A673 (cell line): ENCODE measurements around the gene ULBP3. TPM values are rescaled to one million over a fixed set of nuclear protein-coding genes. Genes with fewer than 3 reads are reported as not detected.

Experiments
- BruUV-seq: library from RNA; stranded (reverse); fragments of 400-500 nt; replicated peaks from 2 replicates; lab custom pipeline; 2021; lab: Mats Ljungman, UMichigan
- CTCF ChIA-PET: fragments of 300-600 bp; sonication (Branson Sonifier 250); formaldehyde crosslinking; loops from one replicate; lab custom pipeline; 2022; ENCODE audit warnings: antibody characterized with exemption; lab: Charles Lee
- POLR2A ChIA-PET: fragments of 300-600 bp; sonication (Branson Sonifier 250); formaldehyde crosslinking; loops from one replicate; lab custom pipeline; 2022; ENCODE audit warnings: antibody characterized with exemption; ENCODE audit not compliant: low non-redundant PET; lab: Charles Lee
- DNase-seq: peaks from one replicate; pipeline ENCODE4 v3.0.0-alpha.2; 2015; ENCODE audit warnings: low spot score
- H3K27ac ChIP-seq: fragments of 200-600 bp; sonication (generic); 2 replicates; pipeline ENCODE4 v1.5.1; 2016; ENCODE audit warnings: mixed run types, low read depth, mild to moderate bottlenecking, mixed read lengths, antibody characterized with exemption, low read length; ENCODE audit not compliant: poor library complexity, severe bottlenecking
- H3K27me3 ChIP-seq: fragments of 200-600 bp; sonication (generic); replicated peaks from 2 replicates; pipeline ENCODE4 v1.6.1; 2017; ENCODE audit warnings: mixed run types, low read depth, mild to moderate bottlenecking, mixed read lengths, antibody characterized with exemption, low read length; ENCODE audit not compliant: insufficient read depth, poor library complexity
- H3K36me3 ChIP-seq: fragments of 200-600 bp; sonication (generic); 2 replicates; pipeline ENCODE4 v1.6.1; 2016; ENCODE audit warnings: mixed run types, mild to moderate bottlenecking, mixed read lengths, antibody characterized with exemption, low read length; ENCODE audit not compliant: insufficient read depth, poor library complexity, severe bottlenecking
- H3K4me1 ChIP-seq: fragments of 200-600 bp; sonication (generic); 2 replicates; pipeline ENCODE4 v1.6.1; 2017; ENCODE audit warnings: mixed run types, mild to moderate bottlenecking, mixed read lengths, antibody characterized with exemption, low read length; ENCODE audit not compliant: insufficient read depth, poor library complexity, severe bottlenecking
- H3K4me3 ChIP-seq: fragments of 200-600 bp; sonication (generic); 2 replicates; pipeline ENCODE4 v1.5.1; 2016; ENCODE audit warnings: low read depth, mixed run types, mild to moderate bottlenecking, mixed read lengths, low read length; ENCODE audit not compliant: poor library complexity, severe bottlenecking
- H3K9me3 ChIP-seq: fragments of 200-600 bp; sonication (generic); 2 replicates; pipeline ENCODE4 v1.6.1; 2016; ENCODE audit warnings: mixed run types, low read depth, mild to moderate bottlenecking, mixed read lengths, antibody characterized with exemption, low read length; ENCODE audit not compliant: poor library complexity, severe bottlenecking
- CTCF ChIP-seq: fragments of 300-800, 200-600 bp; sonication (generic); conservative IDR thresholded peaks from 2 replicates; pipeline ENCODE4 v1.5.1; 2017; ENCODE audit warnings: low read depth, mild to moderate bottlenecking, antibody characterized with exemption, low read length, moderate library complexity, mixed read lengths
- EZH2 ChIP-seq: fragments of 200-600 bp; sonication (generic); IDR thresholded peaks from 2 replicates; pipeline ENCODE4 v1.6.1; 2017; ENCODE audit warnings: borderline replicate concordance, low read depth, mild to moderate bottlenecking, mixed read lengths, antibody characterized with exemption, low read length; ENCODE audit not compliant: poor library complexity, severe bottlenecking
- intact Hi-C: fragments of 100-400 bp; cut with micrococcal nuclease; formaldehyde crosslinking; loops from one replicate; pipeline ENCODE4 v1.10.0; 2022; ENCODE audit not compliant: unreplicated experiment
- total RNA-seq: library from RNA; stranded (reverse); gene quantifications from 2 replicates; pipeline ENCODE4 v1.2.3, GENCODE V29; 2021

The ULBP3 gene
- total RNA-seq, 1 experiment from 2014 or later = 1.6 TPM

GRCh38 chr6:150036081-150036480, 32.8 kb downstream of the ULBP3 start:
- Histone ChIP-seq H3K4me3 (no peak overlapping the region), H3K9me3 (no peaks in the 10 kb centered on the region), H3K4me1 (no peaks in the 10 kb centered on the region), H3K36me3 (no peaks in the 10 kb centered on the region), H3K27me3 (peaks cover 74% of the 10 kb centered on the region), H3K27ac (no peak overlapping the region)
- no peak for DNase-seq
- TF ChIP-seq CTCF = no peak
- no peak for TF ChIP-seq EZH2
- no TSS peak for BruUV-seq
- CTCF ChIA-PET = no interaction called here
- POLR2A ChIA-PET = no interaction called here
- intact Hi-C loops = no loop called here

- DNase-seq = no peak
- intact Hi-C loops = no loop called here
- no TSS peak for BruUV-seq
- Histone ChIP-seq H3K9me3 (no peaks in the 10 kb centered on the region), H3K36me3 (no peaks in the 10 kb centered on the region), H3K4me1 (no peaks in the 10 kb centered on the region), H3K27ac (no peak overlapping the region), H3K27me3 (peaks cover 48% of the 10 kb centered on the region), H3K4me3 (no peak overlapping the region)
- ChIA-PET CTCF (no interaction called here), POLR2A (no interaction called here)
- TF ChIP-seq CTCF (no peak), EZH2 (no peak)
Measured at GRCh38 chr6:150033207-150033771, 35.6 kb downstream of the ULBP3 start.

GRCh38 chr6:150032598-150032997, 36.3 kb downstream of the ULBP3 start:
- TF ChIP-seq CTCF = no peak
- TF ChIP-seq EZH2 = no peak
- POLR2A ChIA-PET = no interaction called here
- CTCF ChIA-PET = no interaction called here
- intact Hi-C loops = no loop called here
- BruUV-seq = no TSS peak
- Histone ChIP-seq H3K27me3 (peaks cover 41% of the 10 kb centered on the region), H3K4me3 (no peak overlapping the region), H3K4me1 (no peaks in the 10 kb centered on the region), H3K27ac (no peak overlapping the region), H3K36me3 (no peaks in the 10 kb centered on the region), H3K9me3 (no peaks in the 10 kb centered on the region)
- DNase-seq = no peak
